ENCODE measurements around the gene LRPPRC.

GRCh38 chr2:43880471-43880870, 115.3 kb downstream of the LRPPRC start:
- TF ChIP-seq POLR2A (IDR thresholded peaks at IDR 0.05), result no peak
- TF ChIP-seq CTCF (IDR thresholded peaks at IDR 0.05), result no peak

All from right lobe of liver (tissue), 4 donors.